Hepatocyte (in vitro differentiated cells): Measurements from ENCODE around the gene INO80D. TPM values are rescaled to one million over a fixed set of nuclear protein-coding genes. Genes with fewer than 3 reads are reported as not detected.
"Not testable (repeated sequence)": the region's sequence is repeated elsewhere in the genome, so short reads cannot be mapped to it uniquely, and the experiment has no call there.

Source experiments
- DNase-seq: peaks from one replicate; pipeline ENCODE4 v3.0.0-alpha.2; 2016; ENCODE audit warnings: low spot score
- H2AFZ ChIP-seq: fragments of 200-600 bp; sonication (generic); 2 replicates; pipeline ENCODE4 v1.6.0; 2016; ENCODE audit warnings: antibody characterized with exemption, mild to moderate bottlenecking
- H3K27ac ChIP-seq: fragments of 200-600 bp; sonication (generic); 2 replicates; pipeline ENCODE4 v1.5.1; 2016; ENCODE audit warnings: mild to moderate bottlenecking
- H3K27me3 ChIP-seq: fragments of 200-600 bp; sonication (generic); 2 replicates; pipeline ENCODE4 v1.6.1; 2016
- H3K36me3 ChIP-seq: fragments of 200-600 bp; sonication (generic); replicated peaks from 2 replicates; pipeline ENCODE4 v1.5.1; 2016; ENCODE audit warnings: low read depth; ENCODE audit not compliant: insufficient read depth
- H3K4me1 ChIP-seq: fragments of 200-600 bp; sonication (generic); 2 replicates; pipeline ENCODE4 v1.5.1; 2016; ENCODE audit warnings: mild to moderate bottlenecking, moderate library complexity; ENCODE audit not compliant: insufficient read depth
- H3K4me2 ChIP-seq: fragments of 200-600 bp; sonication (generic); 2 replicates; pipeline ENCODE4 v1.6.0; 2016
- H3K4me3 ChIP-seq: fragments of 200-600 bp; sonication (generic); 2 replicates; pipeline ENCODE4 v1.5.1; 2016; ENCODE audit warnings: mild to moderate bottlenecking
- H3K79me2 ChIP-seq: fragments of 200-600 bp; sonication (generic); 2 replicates; pipeline ENCODE4 v1.6.0; 2017; ENCODE audit warnings: mild to moderate bottlenecking
- H3K9me2 ChIP-seq: fragments of 200-600 bp; sonication (generic); replicated peaks from 2 replicates; pipeline ENCODE4 v1.6.0; 2017; ENCODE audit warnings: mild to moderate bottlenecking; ENCODE audit not compliant: insufficient read depth
- H3K9me3 ChIP-seq: fragments of 200-600 bp; sonication (generic); 2 replicates; pipeline ENCODE4 v1.5.1; 2016; ENCODE audit warnings: low read depth, mild to moderate bottlenecking
- H4K20me1 ChIP-seq: fragments of 200-600 bp; sonication (generic); 2 replicates; pipeline ENCODE4 v1.6.0; 2016; ENCODE audit warnings: mild to moderate bottlenecking; ENCODE audit not compliant: insufficient read depth, poor library complexity, severe bottlenecking
- EZH2 ChIP-seq: fragments of 200-600 bp; sonication (generic); IDR thresholded peaks from 2 replicates; pipeline ENCODE4 v1.6.1; 2016; ENCODE audit warnings: antibody characterized with exemption, mild to moderate bottlenecking, borderline replicate concordance
- EZH2phosphoT487 ChIP-seq: fragments of 200-600 bp; sonication (generic); IDR thresholded peaks from one replicate; pipeline ENCODE4 v1.6.1; 2018; ENCODE audit warnings: antibody characterized with exemption, mild to moderate bottlenecking, low read depth, moderate library complexity; ENCODE audit not compliant: unreplicated experiment, severe bottlenecking
- WGBS: methylation state at CpG from one replicate; pipeline ENCODE4 v1.1.6; 2016; ENCODE audit warnings: low lambda C conversion rate; ENCODE audit errors: missing lambda C conversion rate; 5-methylcytosine and 5-hydroxymethylcytosine counted together
- polyA plus RNA-seq: library from polyadenylated mRNA; unstranded; fragments of >200 nt; fragmentation: Nextera tagmentation; extraction: Ambion mirVana; gene quantifications from 2 replicates; pipeline ENCODE4 v1.2.1, GENCODE V29; 2016
- total RNA-seq: library from RNA; depleted of rRNA; stranded (reverse); fragments of >200 nt; gene quantifications from 2 replicates; pipeline ENCODE4 v1.2.3, GENCODE V29; 2014
- TF ChIP-seq, protein P1 (sequence below): fragments of 200-600 bp; sonication (generic); IDR thresholded peaks from 2 replicates; pipeline ENCODE4 v1.5.1; 2016; ENCODE audit warnings: antibody characterized with exemption, mild to moderate bottlenecking; ENCODE audit not compliant: poor library complexity

Gene INO80D
- total and polyA plus RNA-seq, 2 experiments from 2014 or later, result 6.6 to 15.0 TPM

DNA sequence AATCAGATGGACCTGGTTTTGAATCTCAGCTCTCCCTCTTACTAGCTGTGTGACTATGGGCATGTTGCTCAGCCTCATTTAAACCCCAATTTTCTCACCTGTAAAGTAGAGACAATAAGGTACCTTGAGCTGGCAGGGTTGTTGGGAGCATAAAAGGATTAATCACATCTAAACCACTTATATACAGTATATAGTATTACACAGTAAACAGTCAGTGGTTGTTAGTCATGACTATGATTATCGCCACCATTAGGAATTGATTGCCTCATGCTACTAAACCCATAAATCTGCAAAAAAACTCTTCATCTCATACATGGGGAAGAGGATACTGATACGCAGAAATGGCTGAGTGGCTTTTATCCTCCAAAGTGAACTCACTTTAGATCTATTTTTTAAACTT is 65.8 kb downstream of the INO80D start:
- Histone ChIP-seq H3K27me3 (no peaks in the 10 kb centered on the region), H3K4me3 (no peak overlapping the region), H3K27ac (no peak overlapping the region), H3K9me3 (no peaks in the 10 kb centered on the region), H3K4me1 (no peaks in the 10 kb centered on the region), H3K36me3 (no peaks in the 10 kb centered on the region), H3K79me2 (no peaks in the 10 kb centered on the region), H2AFZ (no peak overlapping the region), H4K20me1 (no peaks in the 10 kb centered on the region), H3K9me2 (no peaks in the 10 kb centered on the region), H3K4me2 (no peak overlapping the region)
- DNase-seq, result no peak
- no peak for TF ChIP-seq EZH2phosphoT487
- TF ChIP-seq EZH2, result no peak
- TF ChIP-seq, protein P1, sequence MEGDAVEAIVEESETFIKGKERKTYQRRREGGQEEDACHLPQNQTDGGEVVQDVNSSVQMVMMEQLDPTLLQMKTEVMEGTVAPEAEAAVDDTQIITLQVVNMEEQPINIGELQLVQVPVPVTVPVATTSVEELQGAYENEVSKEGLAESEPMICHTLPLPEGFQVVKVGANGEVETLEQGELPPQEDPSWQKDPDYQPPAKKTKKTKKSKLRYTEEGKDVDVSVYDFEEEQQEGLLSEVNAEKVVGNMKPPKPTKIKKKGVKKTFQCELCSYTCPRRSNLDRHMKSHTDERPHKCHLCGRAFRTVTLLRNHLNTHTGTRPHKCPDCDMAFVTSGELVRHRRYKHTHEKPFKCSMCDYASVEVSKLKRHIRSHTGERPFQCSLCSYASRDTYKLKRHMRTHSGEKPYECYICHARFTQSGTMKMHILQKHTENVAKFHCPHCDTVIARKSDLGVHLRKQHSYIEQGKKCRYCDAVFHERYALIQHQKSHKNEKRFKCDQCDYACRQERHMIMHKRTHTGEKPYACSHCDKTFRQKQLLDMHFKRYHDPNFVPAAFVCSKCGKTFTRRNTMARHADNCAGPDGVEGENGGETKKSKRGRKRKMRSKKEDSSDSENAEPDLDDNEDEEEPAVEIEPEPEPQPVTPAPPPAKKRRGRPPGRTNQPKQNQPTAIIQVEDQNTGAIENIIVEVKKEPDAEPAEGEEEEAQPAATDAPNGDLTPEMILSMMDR, result no peak
- WGBS, result 95% methylated on average over 2 of the region's 2 CpGs

DNA sequence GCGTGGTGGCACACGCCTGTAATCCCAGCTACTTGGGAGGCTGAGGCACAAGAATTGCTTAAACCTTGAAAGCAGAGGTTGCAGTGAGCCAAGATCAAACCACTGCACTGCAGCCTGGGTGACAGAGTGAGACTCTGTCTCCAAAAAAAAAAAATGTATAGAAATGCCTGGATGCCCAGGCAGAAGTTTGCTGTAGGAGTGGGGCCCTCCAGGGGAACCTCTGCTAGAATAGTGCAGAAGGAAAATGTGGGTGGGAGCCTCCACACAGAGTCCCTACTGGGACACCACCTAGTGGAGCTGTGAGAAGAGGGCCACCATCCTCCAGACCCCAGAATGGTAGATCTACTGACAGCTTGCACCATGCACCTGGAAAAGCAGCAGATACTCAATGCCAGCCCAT is 70.2 kb downstream of the INO80D start:
- not testable (repeated sequence) for H3K36me3 ChIP-seq, H3K9me3 ChIP-seq
- 75% methylated on average over 2 of the region's 2 CpGs for WGBS

DNA sequence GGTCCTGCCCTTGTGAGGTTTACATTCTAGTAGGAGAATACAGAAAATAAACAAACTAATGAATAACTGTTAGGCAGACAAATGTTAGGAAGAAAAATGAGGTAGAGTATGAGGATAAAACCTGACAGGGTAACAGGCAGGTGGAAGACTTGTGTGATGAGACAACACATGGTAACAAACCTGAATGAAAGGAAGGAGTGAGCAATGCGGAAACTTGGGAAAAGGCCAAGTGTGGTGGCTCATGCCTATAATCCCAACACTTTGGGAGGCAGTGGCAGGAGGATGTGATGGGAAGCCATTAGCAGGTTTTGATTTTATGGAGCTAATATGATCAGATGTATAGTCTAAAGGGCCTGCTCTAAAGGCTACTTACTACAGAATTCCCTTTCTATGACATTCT is 74.2 kb downstream of the INO80D start:
- 100% methylated on average over 1 of the region's 1 CpG for WGBS

More for the DNA sequence above, 70.2 kb downstream of the INO80D start:
- not testable (repeated sequence) for H3K27me3 ChIP-seq, H3K4me3 ChIP-seq, H2AFZ ChIP-seq, H4K20me1 ChIP-seq, H3K9me2 ChIP-seq, H3K4me1 ChIP-seq, H3K4me2 ChIP-seq, DNase-seq, H3K27ac ChIP-seq, H3K79me2 ChIP-seq

DNA sequence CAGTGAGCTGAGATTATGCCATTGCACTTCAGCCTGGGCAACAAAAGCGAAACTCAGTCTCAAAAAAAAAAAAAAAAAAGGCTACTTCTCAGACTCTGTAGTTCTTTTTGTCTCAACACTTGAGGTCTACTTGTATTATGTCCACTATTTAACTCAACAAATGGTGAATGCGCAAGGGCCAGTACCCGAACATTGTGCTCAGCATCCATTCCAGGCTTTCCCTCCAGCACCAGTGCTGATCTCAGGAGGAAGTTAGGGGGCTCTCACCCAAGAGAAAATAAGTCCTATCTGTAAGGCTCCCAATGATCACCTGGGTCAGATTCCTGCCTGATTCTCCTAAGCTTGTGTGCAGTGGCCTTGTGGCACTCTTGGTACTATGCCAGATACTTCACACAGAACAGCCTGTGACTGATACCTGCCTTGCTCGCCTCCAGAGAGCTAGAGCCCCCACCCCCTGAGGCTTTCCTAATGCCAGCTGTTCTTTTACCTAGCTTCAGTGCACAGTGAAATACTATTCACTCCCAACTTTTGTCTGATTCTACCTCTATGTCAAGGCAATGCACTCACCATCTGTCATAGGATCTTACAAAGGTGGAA is 74.9 kb downstream of the INO80D start:
- Histone ChIP-seq H3K9me2 (no peaks in the 10 kb centered on the region), H3K4me1 (no peaks in the 10 kb centered on the region), H3K79me2 (no peaks in the 10 kb centered on the region), H3K27me3 (no peaks in the 10 kb centered on the region), H4K20me1 (no peaks in the 10 kb centered on the region), H2AFZ (no peak overlapping the region), H3K4me3 (no peak overlapping the region), H3K9me3 (no peaks in the 10 kb centered on the region), H3K4me2 (no peak overlapping the region), H3K27ac (no peak overlapping the region), H3K36me3 (no peaks in the 10 kb centered on the region)
- TF ChIP-seq EZH2phosphoT487 (no peak), EZH2 (no peak)
- TF ChIP-seq, protein P1, result no peak
- WGBS, result 95% methylated on average over 4 of the region's 4 CpGs
- no peak for DNase-seq

More for the DNA sequence above, 74.2 kb downstream of the INO80D start:
- no peaks in the 10 kb centered on the region for H3K4me1 ChIP-seq
- H3K9me2 ChIP-seq, result no peaks in the 10 kb centered on the region
- no peak overlapping the region for H3K4me2 ChIP-seq
- TF ChIP-seq EZH2 (no peak), EZH2phosphoT487 (no peak)
- TF ChIP-seq, protein P1, result no peak
- no peaks in the 10 kb centered on the region for H3K36me3 ChIP-seq
- no peak overlapping the region for H2AFZ ChIP-seq
- no peaks in the 10 kb centered on the region for H3K27me3 ChIP-seq
- H3K9me3 ChIP-seq, result no peaks in the 10 kb centered on the region
- H3K27ac ChIP-seq, result no peak overlapping the region
- H3K79me2 ChIP-seq, result no peaks in the 10 kb centered on the region
- DNase-seq, result no peak
- no peaks in the 10 kb centered on the region for H4K20me1 ChIP-seq
- no peak overlapping the region for H3K4me3 ChIP-seq
